HG02884 (cell line): ENCODE data around the gene EDA2R.

Experiments
- ATAC-seq: cut with Tn5 transposase; IDR thresholded peaks from one replicate; pipeline ENCODE4 v1.9.1; 2021; ENCODE audit warnings: mild to moderate bottlenecking, moderate library complexity; ENCODE audit not compliant: unreplicated experiment

EDA2R gene

GRCh38 chrX:66547847-66548369 lies 91.0 kb downstream of the EDA2R start:
- no peak for ATAC-seq
